ENCODE results near the gene SNX12.

GRCh38 chrX:71111141-71111843, 43.2 kb upstream of the SNX12 start, which contains the start of gene IL2RG:
- TF ChIP-seq EZH2 (IDR thresholded peaks at IDR 0.05; ENCODE audit: insufficient read depth, poor library complexity, severe bottlenecking) (no peak), EZH2phosphoT487 (IDR thresholded peaks at IDR 0.05; ENCODE audit: insufficient read depth, low read depth) (no peak)
